ENCODE measurements around the gene PCGF5.
"Not testable (repeated sequence)": the region's sequence is repeated elsewhere in the genome, so short reads cannot be mapped to it uniquely, and the experiment has no call there.

The PCGF5 gene

GRCh38 chr10:91284486-91285090 lies 64.1 kb downstream of the PCGF5 start:
- DNase-seq (ENCODE audit: low read depth in 1 of 2, low spot score in 1 of 2): no peak

- DNase-seq (ENCODE audit: low read depth in 1 of 2, low spot score in 1 of 2): no peak
These were observed 66.1 kb downstream of the PCGF5 start for GRCh38 chr10:91286572-91286971.

- no peak for DNase-seq (ENCODE audit: low read depth in 1 of 2, low spot score in 1 of 2)
These were observed 66.8 kb downstream of the PCGF5 start for GRCh38 chr10:91287276-91287675.

GRCh38 chr10:91287912-91288311 lies 67.4 kb downstream of the PCGF5 start:
- no peak for DNase-seq (ENCODE audit: low read depth in 1 of 2, low spot score in 1 of 2)

- no peak for DNase-seq (ENCODE audit: low read depth in 1 of 2, low spot score in 1 of 2)
These were observed 68.8 kb downstream of the PCGF5 start for GRCh38 chr10:91289305-91289704.

GRCh38 chr10:91290607-91291006 lies 70.1 kb downstream of the PCGF5 start:
- no peak for DNase-seq (ENCODE audit: low read depth in 1 of 2, low spot score in 1 of 2)

- no peak for DNase-seq (ENCODE audit: low read depth in 1 of 2, low spot score in 1 of 2)
These were observed 73.9 kb downstream of the PCGF5 start for GRCh38 chr10:91294134-91294906.

GRCh38 chr10:91295346-91295745 lies 74.9 kb downstream of the PCGF5 start:
- no peak for DNase-seq (ENCODE audit: low read depth in 1 of 2, low spot score in 1 of 2)

GRCh38 chr10:91296471-91296870 lies 76.0 kb downstream of the PCGF5 start:
- no peak for DNase-seq (ENCODE audit: low read depth in 1 of 2, low spot score in 1 of 2)

- DNase-seq (ENCODE audit: low read depth in 1 of 2, low spot score in 1 of 2): peak; percentile 64 to 74
These were observed 77.9 kb downstream of the PCGF5 start for GRCh38 chr10:91298224-91298871.

- DNase-seq (ENCODE audit: low read depth in 1 of 2, low spot score in 1 of 2): no peak
These were observed 79.6 kb downstream of the PCGF5 start for GRCh38 chr10:91299999-91300575.

- not testable (repeated sequence) for DNase-seq (ENCODE audit: low read depth in 1 of 2, low spot score in 1 of 2)
These were observed 82.5 kb downstream of the PCGF5 start for GRCh38 chr10:91302946-91303345.

- DNase-seq (ENCODE audit: low read depth in 1 of 2, low spot score in 1 of 2): not testable (repeated sequence)
These were observed 85.5 kb downstream of the PCGF5 start for GRCh38 chr10:91305979-91306378.

- no peak for DNase-seq (ENCODE audit: low read depth in 1 of 2, low spot score in 1 of 2)
These were observed 87.0 kb downstream of the PCGF5 start for GRCh38 chr10:91307489-91307888.

GRCh38 chr10:91309711-91310110 lies 89.2 kb downstream of the PCGF5 start:
- DNase-seq (ENCODE audit: low read depth in 1 of 2, low spot score in 1 of 2): no peak

- DNase-seq (ENCODE audit: low read depth in 1 of 2, low spot score in 1 of 2): no peak
These were observed 91.3 kb downstream of the PCGF5 start for GRCh38 chr10:91311601-91312381.

- DNase-seq (ENCODE audit: low read depth in 1 of 2, low spot score in 1 of 2): no peak
These were observed 91.9 kb downstream of the PCGF5 start for GRCh38 chr10:91312382-91312733.

GRCh38 chr10:91313796-91314485 lies 93.5 kb downstream of the PCGF5 start:
- no peak for DNase-seq (ENCODE audit: low read depth in 1 of 2, low spot score in 1 of 2)

GRCh38 chr10:91316486-91316885 lies 96.0 kb downstream of the PCGF5 start:
- no peak for DNase-seq (ENCODE audit: low read depth in 1 of 2, low spot score in 1 of 2)

GRCh38 chr10:91317541-91317940 lies 97.1 kb downstream of the PCGF5 start:
- no peak for DNase-seq (ENCODE audit: low read depth in 1 of 2, low spot score in 1 of 2)

- no peak for DNase-seq (ENCODE audit: low read depth in 1 of 2, low spot score in 1 of 2)
These were observed 98.9 kb downstream of the PCGF5 start for GRCh38 chr10:91319336-91319735.

Data from activated CD4-positive, alpha-beta T cell treated with anti-CD3 and anti-CD28 coated beads, Interleukin-2, amount 50 U/mL, for 24 hours (primary cell).